Tibial artery (tissue), 4 donors: ENCODE measurements around the gene ENPP3.

ENCODE experiments used
- DNase-seq, 2 donors: peaks; one replicate each; pipeline ENCODE4 v3.0.0-alpha.2; 2019
- H3K27ac ChIP-seq, 2 donors: fragments of 200-600 bp; sonication (generic) in 1 of 2; 1 replicate in 1 of 2; 2 replicates in 1 of 2; pipeline ENCODE4 v1.5.1; 2018 to 2019; ENCODE audit warnings: mild to moderate bottlenecking in 1 of 2
- H3K27me3 ChIP-seq, 2 donors: fragments of 200-600 bp; sonication (generic) in 1 of 2; one replicate each; pipeline versions ENCODE4 v1.5.1 to v1.6.0; 2016 to 2019
- H3K36me3 ChIP-seq, 3 donors: fragments of 200-600 bp; sonication (generic) in 2 of 3; one replicate each; pipeline ENCODE4 v1.5.1; 2016 to 2019; ENCODE audit warnings: mild to moderate bottlenecking in 2 of 3
- H3K4me1 ChIP-seq, 4 donors: fragments of 200-600 bp; sonication (generic) in 2 of 4; 1 replicate in 3 of 4; 2 replicates in 1 of 4; pipeline ENCODE4 v1.5.1; 2016 to 2019
- H3K4me3 ChIP-seq, 2 donors: fragments of 200-600 bp; sonication (generic) in 1 of 2; 1 replicate in 1 of 2; 2 replicates in 1 of 2; pipeline ENCODE4 v1.5.1; 2018 to 2019; ENCODE audit warnings: mild to moderate bottlenecking in 2 of 2
- H3K9me3 ChIP-seq, 3 donors: fragments of 200-600 bp; sonication (generic) in 1 of 3; one replicate each; pipeline ENCODE4 v1.5.1; 2016 to 2019
- CTCF ChIP-seq, 2 experiments: fragments of 200-600 bp in 1 of 2; fragments of 450-650 bp in 1 of 2; IDR thresholded peaks; one replicate each; pipeline ENCODE4 v1.5.1; 2017 to 2019; ENCODE audit warnings: antibody characterized with exemption in 2 of 2, mild to moderate bottlenecking in 1 of 2, moderate library complexity in 1 of 2
- intact Hi-C: fragments of 100-400 bp; cut with DNase I; formaldehyde crosslinking; loops from one replicate; pipeline ENCODE4 v1.15.0; 2023; ENCODE audit warnings: low total_unique reads

The ENPP3 gene

DNA sequence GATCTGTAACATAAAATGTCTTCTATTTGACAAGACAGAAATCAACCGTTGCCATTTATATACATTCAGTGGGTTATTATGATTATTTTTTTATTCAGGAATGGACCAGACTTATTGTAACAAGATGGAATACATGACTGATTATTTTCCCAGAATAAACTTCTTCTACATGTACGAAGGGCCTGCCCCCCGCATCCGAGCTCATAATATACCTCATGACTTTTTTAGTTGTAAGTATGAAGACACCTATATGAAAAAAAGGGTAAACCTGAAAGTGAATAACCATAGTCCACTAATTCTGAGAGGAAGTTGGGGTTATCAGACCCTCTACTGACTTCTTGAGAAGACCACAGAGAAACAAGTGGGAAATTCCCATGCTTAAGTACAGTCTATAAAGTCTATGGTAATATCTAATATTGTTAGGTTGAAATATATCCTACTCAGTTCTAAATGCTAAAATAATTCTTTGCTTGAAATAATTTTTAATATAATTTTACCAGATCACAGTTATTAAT, 48.2 kb downstream of the ENPP3 start:
- no peak for TF ChIP-seq CTCF (IDR thresholded peaks at IDR 0.05)
- DNase-seq = no peak
- H3K4me1 ChIP-seq = no peaks in the 10 kb centered on the region

GRCh38 chr6:131687022-131687421, 49.9 kb downstream of the ENPP3 start:
- intact Hi-C loops = no loop called here

More for the DNA sequence above, 48.2 kb downstream of the ENPP3 start:
- Histone ChIP-seq H3K27ac (no peak overlapping the region), H3K4me3 (no peak overlapping the region), H3K27me3 (no peaks in the 10 kb centered on the region), H3K9me3 (no peaks in the 10 kb centered on the region), H3K36me3 (no peaks in the 10 kb centered on the region)
- intact Hi-C loops = no loop called here

GRCh38 chr6:131688286-131688685, 51.2 kb downstream of the ENPP3 start:
- no peak for DNase-seq
- intact Hi-C loops = no loop called here
- no peak for TF ChIP-seq CTCF (IDR thresholded peaks at IDR 0.05)
- no peaks in the 10 kb centered on the region for H3K9me3 ChIP-seq
- no peak overlapping the region for H3K4me3 ChIP-seq
- H3K4me1 ChIP-seq = no peaks in the 10 kb centered on the region
- no peaks in the 10 kb centered on the region for H3K36me3 ChIP-seq
- no peak overlapping the region for H3K27ac ChIP-seq
- H3K27me3 ChIP-seq = no peaks in the 10 kb centered on the region

More at GRCh38 chr6:131687022-131687421, 49.9 kb downstream of the ENPP3 start:
- H3K4me3 ChIP-seq = no peak overlapping the region
- H3K27me3 ChIP-seq = no peaks in the 10 kb centered on the region
- no peak overlapping the region for H3K27ac ChIP-seq
- no peaks in the 10 kb centered on the region for H3K9me3 ChIP-seq
- no peaks in the 10 kb centered on the region for H3K4me1 ChIP-seq
- no peak for TF ChIP-seq CTCF (IDR thresholded peaks at IDR 0.05)
- H3K36me3 ChIP-seq = no peaks in the 10 kb centered on the region
- no peak for DNase-seq

- no peak overlapping the region for H3K4me3 ChIP-seq
- no peaks in the 10 kb centered on the region for H3K36me3 ChIP-seq
- H3K4me1 ChIP-seq = no peaks in the 10 kb centered on the region
- H3K27ac ChIP-seq = no peak overlapping the region
- intact Hi-C loops = loop anchor here (5.0 kb wide), 1 partner anchor 215 kb away; no protein-coding TSS in a partner anchor
- no peaks in the 10 kb centered on the region for H3K27me3 ChIP-seq
- no peaks in the 10 kb centered on the region for H3K9me3 ChIP-seq
- DNase-seq = no peak
- TF ChIP-seq CTCF (IDR thresholded peaks at IDR 0.05) = no peak
Observed at GRCh38 chr6:131692031-131692430, 54.9 kb downstream of the ENPP3 start.

GRCh38 chr6:131692589-131692988, 55.5 kb downstream of the ENPP3 start:
- intact Hi-C loops = loop anchor here (5.0 kb wide), 1 partner anchor 215 kb away; no protein-coding TSS in a partner anchor
- Histone ChIP-seq H3K27me3 (no peaks in the 10 kb centered on the region), H3K36me3 (no peaks in the 10 kb centered on the region), H3K4me3 (no peak overlapping the region), H3K27ac (no peak overlapping the region), H3K9me3 (no peaks in the 10 kb centered on the region), H3K4me1 (no peaks in the 10 kb centered on the region)
- TF ChIP-seq CTCF (IDR thresholded peaks at IDR 0.05) = no peak
- DNase-seq = no peak

DNA sequence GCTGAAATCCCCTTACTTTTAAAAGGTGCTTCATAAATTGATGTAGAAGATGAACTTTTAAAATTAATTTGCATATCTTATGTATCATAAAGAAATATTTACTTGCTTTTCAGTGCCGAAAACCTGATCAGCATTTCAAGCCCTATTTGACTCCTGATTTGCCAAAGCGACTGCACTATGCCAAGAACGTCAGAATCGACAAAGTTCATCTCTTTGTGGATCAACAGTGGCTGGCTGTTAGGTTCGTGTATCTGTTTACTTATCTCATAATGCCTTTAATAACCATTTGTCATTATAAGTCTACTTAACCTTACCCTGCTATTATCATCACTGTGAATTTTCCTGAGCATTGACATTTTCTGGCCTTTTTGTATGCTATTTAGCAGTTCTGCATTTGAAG, 56.3 kb downstream of the ENPP3 start:
- intact Hi-C loops = loop anchor here (5.0 kb wide), 1 partner anchor 214 kb away; no protein-coding TSS in a partner anchor
- Histone ChIP-seq H3K9me3 (no peaks in the 10 kb centered on the region), H3K4me3 (no peak overlapping the region), H3K36me3 (no peaks in the 10 kb centered on the region), H3K4me1 (no peaks in the 10 kb centered on the region), H3K27ac (no peak overlapping the region), H3K27me3 (no peaks in the 10 kb centered on the region)
- TF ChIP-seq CTCF (IDR thresholded peaks at IDR 0.05) = no peak
- DNase-seq = no peak
